CD4-positive, CD25-positive, alpha-beta regulatory T cell (primary cell): ENCODE measurements around the gene ERICH2. TPM values are rescaled to one million over a fixed set of nuclear protein-coding genes. Genes with fewer than 3 reads are reported as not detected.

Source experiments
- ATAC-seq, 2 donors: fragments of 150-1000 bp; cut with Tn5 transposase; one replicate each; pipeline ENCODE4 v1.10.0; 2021; ENCODE audit warnings: low read depth in 2 of 2, moderate number of reproducible peaks in 2 of 2, moderate library complexity in 1 of 2
- DNase-seq, 3 donors: peaks; one replicate each; pipeline versions ENCODE4 v3.0.0 to v3.0.0-alpha.2; 2012 to 2022; ENCODE audit warnings: mixed read lengths in 1 of 3
- H3K27ac ChIP-seq: one replicate; pipeline ENCODE4 v1.7.0; 2013; ENCODE audit warnings: mild to moderate bottlenecking, low read length; ENCODE audit not compliant: insufficient read depth, poor library complexity, severe bottlenecking
- H3K27me3 ChIP-seq: one replicate; pipeline ENCODE4 v1.7.0; 2013; ENCODE audit warnings: low read length; ENCODE audit not compliant: control insufficient read depth, insufficient read depth
- H3K36me3 ChIP-seq: one replicate; pipeline ENCODE4 v1.7.0; 2013; ENCODE audit warnings: mild to moderate bottlenecking, low read length, moderate library complexity; ENCODE audit not compliant: control insufficient read depth, insufficient read depth
- H3K4me1 ChIP-seq: 2 replicates; pipeline ENCODE4 v1.7.0; 2013; ENCODE audit warnings: mild to moderate bottlenecking, low read length; ENCODE audit not compliant: insufficient read depth, control insufficient read depth, poor library complexity, severe bottlenecking
- H3K4me3 ChIP-seq: one replicate; pipeline ENCODE4 v1.7.0; 2013; ENCODE audit warnings: low read depth, mild to moderate bottlenecking, low read length, moderate library complexity
- H3K9me3 ChIP-seq, 2 experiments: 1 replicate in 1 of 2; 2 replicates in 1 of 2; pipeline ENCODE4 v1.7.0; 2013; ENCODE audit warnings: low read length in 2 of 2, mild to moderate bottlenecking in 1 of 2, moderate library complexity in 1 of 2; ENCODE audit not compliant: control insufficient read depth in 2 of 2
- H3K27ac Mint-ChIP-seq, 3 donors: one replicate each; pipeline ENCODE4 v1.8.0; 2020 to 2022; ENCODE audit warnings: mild to moderate bottlenecking in 3 of 3, mixed read lengths in 3 of 3, moderate library complexity in 2 of 3
- H3K27me3 Mint-ChIP-seq: one replicate; pipeline ENCODE4 v1.8.0; 2022; ENCODE audit warnings: mild to moderate bottlenecking, mixed read lengths
- H3K36me3 Mint-ChIP-seq: one replicate; pipeline ENCODE4 v1.8.0; 2020; ENCODE audit warnings: mixed read lengths
- H3K4me1 Mint-ChIP-seq, 4 donors: one replicate each; pipeline ENCODE4 v1.8.0; 2020 to 2022; ENCODE audit warnings: mixed read lengths in 4 of 4, mild to moderate bottlenecking in 1 of 4
- H3K4me3 Mint-ChIP-seq, 4 donors: one replicate each; pipeline ENCODE4 v1.8.0; 2020 to 2022; ENCODE audit warnings: mild to moderate bottlenecking in 4 of 4, mixed read lengths in 4 of 4, moderate library complexity in 3 of 4
- H3K9me3 Mint-ChIP-seq, 7 donors: one replicate each; pipeline ENCODE4 v1.8.0; 2020 to 2022; ENCODE audit warnings: mixed read lengths in 7 of 7, mild to moderate bottlenecking in 3 of 7, moderate library complexity in 2 of 7
- polyA plus RNA-seq, 4 donors: library from polyadenylated mRNA; unstranded; fragments of 300-500 nt; fragmentation: Illumina TruSeq; gene quantifications; one replicate each; pipeline ENCODE4 v1.2.3, GENCODE V29; 2021
- total RNA-seq: library from RNA; stranded (reverse); gene quantifications from one replicate; pipeline ENCODE4 v1.2.3, GENCODE V29; 2022

Gene ERICH2
- total and polyA plus RNA-seq, 5 donors from 2014 or later, result not detected

DNA sequence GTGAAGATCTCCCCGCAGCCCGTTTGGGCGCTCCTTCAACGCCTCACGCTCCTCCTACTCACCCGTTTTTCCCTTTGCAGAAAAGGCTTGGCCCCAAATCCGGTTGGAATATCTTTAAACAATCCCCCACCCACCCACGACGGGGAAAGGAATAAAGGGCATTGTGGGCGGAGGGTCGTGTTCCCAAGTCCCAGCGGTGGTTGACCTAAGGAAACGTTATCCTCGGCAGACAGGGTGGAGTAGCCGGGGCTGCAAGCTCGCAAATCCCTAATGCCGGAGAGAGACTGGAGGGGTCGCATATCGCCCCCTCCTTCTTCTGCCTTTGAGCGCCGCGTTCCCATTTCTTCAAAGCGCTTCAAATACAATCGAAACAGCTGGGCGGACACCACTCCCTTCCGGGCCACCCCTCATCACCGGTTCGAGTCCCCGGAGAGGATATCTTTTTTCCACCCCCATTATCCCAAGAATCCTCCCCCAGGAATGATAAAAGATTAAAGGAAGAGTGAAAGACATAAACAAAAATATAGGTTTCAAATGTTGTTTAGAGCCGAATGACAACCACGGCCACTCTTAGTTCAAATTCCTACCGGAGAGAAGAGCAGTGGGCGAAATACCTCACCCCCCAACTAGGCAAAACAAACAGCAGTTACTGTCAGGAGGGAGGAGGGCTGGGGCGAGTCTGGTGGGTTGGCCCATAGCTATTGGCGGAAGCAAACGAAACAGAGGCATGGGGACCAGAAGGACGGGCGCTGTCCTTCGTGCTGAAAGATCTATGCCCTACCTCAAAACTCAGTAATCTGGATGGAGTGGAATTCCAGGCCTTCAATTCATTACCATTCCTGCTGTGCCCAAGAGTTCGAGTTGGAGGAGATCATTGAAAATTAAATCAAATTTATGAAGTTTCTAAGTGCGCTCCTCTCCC is 43.7 kb downstream of the ERICH2 start:
- peaks cover 83% of the 10 kb centered on the region for H3K27me3 Mint-ChIP-seq

DNA sequence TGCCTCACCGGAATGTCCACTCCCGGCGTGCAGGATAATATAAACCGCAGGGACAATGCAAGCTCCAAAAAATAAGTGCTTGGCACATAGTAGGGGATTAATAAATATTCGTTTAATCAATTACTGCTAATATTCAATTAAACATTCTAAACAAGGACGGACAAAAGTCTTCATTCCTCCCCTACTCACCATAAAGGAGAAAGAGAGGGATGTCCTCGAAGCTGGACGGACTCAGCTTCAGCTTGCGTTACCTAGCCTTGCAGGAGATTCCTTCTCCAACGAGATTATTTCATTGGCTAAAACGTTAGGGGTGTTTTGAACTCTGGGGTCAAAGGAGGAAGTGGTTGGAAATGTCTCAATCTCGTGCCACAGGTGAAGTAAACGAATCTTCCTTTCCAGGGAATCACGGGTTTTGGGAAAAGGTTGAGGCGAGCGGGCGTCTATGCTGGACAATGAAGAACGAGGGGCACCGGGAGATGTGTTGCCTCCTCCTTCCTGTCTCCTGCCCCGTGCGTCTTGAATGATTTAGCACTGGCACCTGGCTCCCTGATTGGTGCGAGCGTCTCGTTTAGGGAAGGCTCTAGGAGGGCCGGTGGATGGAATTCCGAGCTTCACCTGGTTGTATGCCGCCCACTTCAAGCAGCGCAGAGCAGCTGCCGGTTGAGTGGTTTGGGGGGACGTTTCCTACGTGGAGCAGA is 44.5 kb downstream of the ERICH2 start:
- no peaks in the 10 kb centered on the region for H3K9me3 ChIP-seq
- DNase-seq (no peak), ATAC-seq (no peak)
- Mint-ChIP-seq H3K27ac (peak overlapping the region in 1 of 3 donors; percentile 66), H3K4me1 (peaks cover 5 to 56% (median 9%) of the 10 kb centered on the region in 4 donors), H3K9me3 (no peaks in the 10 kb centered on the region), H3K4me3 (peak overlapping the region; percentile 22 to 87 (median 64)), H3K36me3 (no peaks in the 10 kb centered on the region), H3K27me3 (peaks cover 91% of the 10 kb centered on the region)
- H3K27ac ChIP-seq, result no peak overlapping the region
- H3K27me3 ChIP-seq, result peaks cover 35% of the 10 kb centered on the region
- H3K4me3 ChIP-seq, result no peak overlapping the region
- H3K36me3 ChIP-seq, result no peaks in the 10 kb centered on the region
- peaks cover 43% of the 10 kb centered on the region for H3K4me1 ChIP-seq

More for the DNA sequence above, 43.7 kb downstream of the ERICH2 start:
- DNase-seq, result no peak
- Mint-ChIP-seq H3K36me3 (no peaks in the 10 kb centered on the region), H3K4me1 (peaks cover 5 to 49% (median 9%) of the 10 kb centered on the region in 4 donors), H3K4me3 (peak overlapping the region in 3 of 4 donors; percentile 21 to 59 (median 41)), H3K9me3 (no peaks in the 10 kb centered on the region), H3K27ac (peak overlapping the region in 1 of 3 donors; percentile 66)
- peaks cover 40% of the 10 kb centered on the region for H3K4me1 ChIP-seq
- H3K4me3 ChIP-seq, result no peak overlapping the region
- no peaks in the 10 kb centered on the region for H3K9me3 ChIP-seq
- no peak for ATAC-seq
- no peak overlapping the region for H3K27ac ChIP-seq
- no peaks in the 10 kb centered on the region for H3K36me3 ChIP-seq
- peaks cover 28% of the 10 kb centered on the region for H3K27me3 ChIP-seq

DNA sequence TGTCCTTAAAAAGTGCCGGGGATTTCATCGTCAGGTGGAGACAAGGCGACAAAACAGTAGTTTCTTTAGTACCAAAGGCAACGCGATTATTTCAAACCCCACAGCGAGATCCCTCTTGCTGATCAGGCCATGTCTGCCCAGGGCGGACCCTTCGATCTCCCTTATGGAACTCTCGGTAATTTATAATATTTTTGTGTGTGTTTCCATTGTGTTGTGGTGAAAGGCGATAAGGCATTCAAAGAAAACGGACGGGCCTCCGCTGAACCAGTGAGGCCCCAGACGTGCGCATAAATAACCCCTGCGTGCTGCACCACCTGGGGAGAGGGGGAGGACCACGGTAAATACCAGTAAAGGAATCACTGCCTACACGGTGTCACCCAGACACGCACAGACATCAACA is 45.1 kb downstream of the ERICH2 start:
- Histone ChIP-seq H3K27ac (no peak overlapping the region), H3K9me3 (no peaks in the 10 kb centered on the region), H3K36me3 (no peaks in the 10 kb centered on the region), H3K4me1 (peaks cover 49% of the 10 kb centered on the region), H3K27me3 (peaks cover 36% of the 10 kb centered on the region), H3K4me3 (no peak overlapping the region)
- Mint-ChIP-seq H3K9me3 (no peaks in the 10 kb centered on the region), H3K4me1 (peaks cover 5 to 62% (median 9%) of the 10 kb centered on the region in 4 donors), H3K27me3 (peaks cover 92% of the 10 kb centered on the region), H3K4me3 (peak overlapping the region; percentile 72 to 94 (median 84)), H3K27ac (no peak overlapping the region), H3K36me3 (no peaks in the 10 kb centered on the region)
- DNase-seq (no peak), ATAC-seq (no peak)

DNA sequence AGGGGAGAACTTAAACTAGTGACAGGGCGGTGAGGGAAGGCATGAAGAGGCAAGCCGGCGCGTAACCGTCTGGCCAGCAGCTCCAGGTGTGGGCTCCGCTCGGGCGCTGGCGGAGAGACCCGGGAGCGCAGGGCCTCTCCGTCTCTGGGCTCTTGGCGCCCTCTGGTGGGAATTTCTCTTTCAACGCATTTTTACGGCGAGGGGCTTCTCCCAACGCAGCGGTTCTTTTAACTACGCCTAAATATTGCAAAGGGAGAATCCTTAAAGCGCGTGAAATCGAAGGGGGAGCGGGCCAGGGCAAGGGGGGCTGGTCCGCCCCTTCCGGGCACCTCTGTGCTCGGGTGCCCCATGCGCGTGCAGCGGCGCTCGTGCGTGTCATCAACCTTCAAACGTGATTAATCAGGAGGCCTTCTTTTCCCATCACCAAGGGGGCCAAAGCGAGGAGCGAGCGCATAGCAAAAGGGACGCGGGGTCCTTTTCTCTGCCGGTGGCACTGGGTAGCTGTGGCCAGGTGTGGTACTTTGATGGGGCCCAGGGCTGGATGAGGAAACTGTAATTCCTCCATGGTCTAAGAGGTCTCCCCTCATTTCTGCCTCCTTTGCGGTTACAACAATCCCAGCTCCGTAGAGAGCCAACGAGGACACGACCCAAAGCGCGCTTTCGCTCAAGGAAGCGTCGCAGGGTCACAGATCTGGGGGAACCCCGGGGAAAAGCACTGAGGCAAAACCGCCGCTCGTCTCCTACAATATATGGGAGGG is 45.7 kb downstream of the ERICH2 start:
- H3K4me3 ChIP-seq, result peak overlapping the region; percentile 41
- peaks cover 10 to 68% (median 15%) of the 10 kb centered on the region in 4 donors for H3K4me1 Mint-ChIP-seq
- peaks cover 0 to 4% (median 0%) of the 10 kb centered on the region in 7 donors for H3K9me3 Mint-ChIP-seq
- H3K4me3 Mint-ChIP-seq, result peak overlapping the region; percentile 72 to 94 (median 84)
- DNase-seq (peak; percentile 25 to 61 (median 57)), ATAC-seq (peak in 1 of 2 donors; percentile 35)
- no peak overlapping the region for H3K27ac ChIP-seq
- peak overlapping the region in 1 of 3 donors; percentile 7 for H3K27ac Mint-ChIP-seq
- H3K27me3 Mint-ChIP-seq, result peaks cover 92% of the 10 kb centered on the region
- peaks cover 54% of the 10 kb centered on the region for H3K4me1 ChIP-seq
- H3K27me3 ChIP-seq, result peaks cover 38% of the 10 kb centered on the region
- H3K9me3 ChIP-seq, result no peaks in the 10 kb centered on the region
- no peaks in the 10 kb centered on the region for H3K36me3 ChIP-seq
- no peaks in the 10 kb centered on the region for H3K36me3 Mint-ChIP-seq

DNA sequence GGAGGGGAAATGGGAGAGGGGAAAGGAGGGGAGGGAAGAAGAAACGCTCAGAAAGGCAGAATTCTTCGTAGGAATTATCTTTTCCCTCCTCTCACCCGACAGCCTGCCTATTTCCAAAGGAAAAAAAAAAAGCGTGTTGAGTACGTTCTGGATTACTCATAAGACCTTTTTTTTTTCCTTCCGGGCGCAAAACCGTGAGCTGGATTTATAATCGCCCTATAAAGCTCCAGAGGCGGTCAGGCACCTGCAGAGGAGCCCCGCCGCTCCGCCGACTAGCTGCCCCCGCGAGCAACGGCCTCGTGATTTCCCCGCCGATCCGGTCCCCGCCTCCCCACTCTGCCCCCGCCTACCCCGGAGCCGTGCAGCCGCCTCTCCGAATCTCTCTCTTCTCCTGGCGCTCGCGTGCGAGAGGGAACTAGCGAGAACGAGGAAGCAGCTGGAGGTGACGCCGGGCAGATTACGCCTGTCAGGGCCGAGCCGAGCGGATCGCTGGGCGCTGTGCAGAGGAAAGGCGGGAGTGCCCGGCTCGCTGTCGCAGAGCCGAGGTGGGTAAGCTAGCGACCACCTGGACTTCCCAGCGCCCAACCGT is 46.4 kb downstream of the ERICH2 start, which contains the start of gene GAD1:
TSS of gene GAD1 (plus strand) at position 384 of the 589 bp plus-strand sequence. CDS start 1,705 bp downstream, outside the sequence.
- Mint-ChIP-seq H3K36me3 (no peaks in the 10 kb centered on the region), H3K27me3 (peaks cover 93% of the 10 kb centered on the region), H3K4me1 (peaks cover 12 to 74% (median 17%) of the 10 kb centered on the region in 4 donors), H3K4me3 (peak within 1 kb of the TSS; percentile 72 to 94 (median 84)), H3K9me3 (peaks cover 0 to 4% (median 0%) of the 10 kb centered on the region in 7 donors), H3K27ac (peak within 1 kb of the TSS in 1 of 3 donors; percentile 7)
- H3K4me3 ChIP-seq, result peak within 1 kb of the TSS; percentile 41
- H3K36me3 ChIP-seq, result no peaks in the 10 kb centered on the region
- ATAC-seq, result peak in 1 of 2 donors; percentile 9
- no peak within 1 kb of the TSS for H3K27ac ChIP-seq
- H3K9me3 ChIP-seq, result no peaks in the 10 kb centered on the region
- peaks cover 61% of the 10 kb centered on the region for H3K4me1 ChIP-seq
- peak in 1 of 3 donors; percentile 58 for DNase-seq
- peaks cover 42% of the 10 kb centered on the region for H3K27me3 ChIP-seq

DNA sequence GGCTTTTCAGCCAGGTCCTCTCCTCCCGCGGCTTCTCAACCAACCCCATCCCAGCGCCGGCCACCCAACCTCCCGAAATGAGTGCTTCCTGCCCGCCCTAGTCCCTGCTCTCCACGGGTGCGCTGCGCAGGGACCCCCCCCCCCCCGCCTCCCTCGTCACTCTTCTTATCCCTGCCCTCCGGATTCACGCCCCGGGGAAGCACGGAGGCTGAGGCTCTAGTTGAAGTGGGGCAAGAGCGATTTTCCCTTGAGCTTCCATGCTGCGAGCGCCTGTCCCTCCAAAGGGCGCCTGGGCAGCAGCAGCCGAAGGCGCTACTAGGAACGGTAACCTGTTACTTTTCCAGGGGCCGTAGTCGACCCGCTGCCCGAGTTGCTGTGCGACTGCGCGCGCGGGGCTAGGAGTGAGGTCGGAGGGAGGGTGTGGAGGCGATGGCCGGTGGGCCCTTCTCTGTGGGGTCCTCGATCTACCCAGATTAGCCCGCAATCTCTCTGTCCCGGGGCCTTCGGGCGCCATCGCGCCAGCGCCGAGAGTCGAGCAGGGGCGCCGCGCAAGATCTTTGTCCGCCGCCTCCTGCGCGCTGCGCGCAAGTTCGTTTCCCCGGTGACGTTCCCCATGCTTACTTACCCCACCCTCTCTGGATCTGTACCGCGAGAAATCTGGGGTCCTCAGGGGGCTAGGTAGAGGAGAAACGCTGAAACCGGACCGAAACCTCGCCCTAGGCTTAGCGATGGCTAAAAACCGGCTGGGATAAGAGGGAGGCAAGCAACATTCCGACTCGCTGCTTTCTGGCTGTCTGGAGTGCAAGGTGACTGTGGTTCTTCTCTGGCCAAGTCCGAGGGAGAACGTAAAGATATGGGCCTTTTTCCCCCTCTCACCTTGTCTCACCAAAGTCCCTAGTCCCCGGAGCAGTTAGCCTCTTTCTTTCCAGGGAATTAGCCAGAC is 47.2 kb downstream of the ERICH2 start:
- H3K4me3 ChIP-seq, result no peak overlapping the region
- H3K4me1 ChIP-seq, result peaks cover 69% of the 10 kb centered on the region
- ATAC-seq, result no peak
- peaks cover 0 to 4% (median 0%) of the 10 kb centered on the region in 7 donors for H3K9me3 Mint-ChIP-seq
- no peaks in the 10 kb centered on the region for H3K9me3 ChIP-seq
- DNase-seq, result peak in 1 of 3 donors; percentile 35
- H3K36me3 Mint-ChIP-seq, result no peaks in the 10 kb centered on the region
- H3K4me3 Mint-ChIP-seq, result peak overlapping the region; percentile 50 to 76 (median 68)
- H3K27me3 ChIP-seq, result peaks cover 43% of the 10 kb centered on the region
- no peak overlapping the region for H3K27ac Mint-ChIP-seq
- no peaks in the 10 kb centered on the region for H3K36me3 ChIP-seq
- peaks cover 12 to 80% (median 21%) of the 10 kb centered on the region in 4 donors for H3K4me1 Mint-ChIP-seq
- H3K27ac ChIP-seq, result no peak overlapping the region
- H3K27me3 Mint-ChIP-seq, result peaks cover 91% of the 10 kb centered on the region
